Measurements from ENCODE around the gene NENF.

DNA sequence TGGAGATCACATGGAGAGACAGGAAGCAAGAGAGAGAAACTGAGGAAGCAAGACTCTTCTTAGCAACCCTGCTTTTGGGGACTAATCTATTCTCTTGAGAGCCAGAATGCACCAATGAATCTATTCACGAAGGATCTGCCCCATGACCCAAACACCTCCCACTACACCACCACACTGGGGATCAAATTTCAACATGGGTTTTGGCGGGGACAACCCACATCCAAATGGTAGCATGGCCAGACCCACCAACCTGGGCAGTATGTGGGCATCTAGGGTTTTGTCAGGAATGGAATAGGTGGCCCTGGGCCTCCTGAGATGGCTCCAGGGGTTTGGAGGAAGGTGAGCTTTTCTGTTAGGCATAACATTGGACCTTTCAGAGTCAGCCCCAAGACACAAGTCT, 33.7 kb downstream of the NENF start:
- TF ChIP-seq, protein P1, sequence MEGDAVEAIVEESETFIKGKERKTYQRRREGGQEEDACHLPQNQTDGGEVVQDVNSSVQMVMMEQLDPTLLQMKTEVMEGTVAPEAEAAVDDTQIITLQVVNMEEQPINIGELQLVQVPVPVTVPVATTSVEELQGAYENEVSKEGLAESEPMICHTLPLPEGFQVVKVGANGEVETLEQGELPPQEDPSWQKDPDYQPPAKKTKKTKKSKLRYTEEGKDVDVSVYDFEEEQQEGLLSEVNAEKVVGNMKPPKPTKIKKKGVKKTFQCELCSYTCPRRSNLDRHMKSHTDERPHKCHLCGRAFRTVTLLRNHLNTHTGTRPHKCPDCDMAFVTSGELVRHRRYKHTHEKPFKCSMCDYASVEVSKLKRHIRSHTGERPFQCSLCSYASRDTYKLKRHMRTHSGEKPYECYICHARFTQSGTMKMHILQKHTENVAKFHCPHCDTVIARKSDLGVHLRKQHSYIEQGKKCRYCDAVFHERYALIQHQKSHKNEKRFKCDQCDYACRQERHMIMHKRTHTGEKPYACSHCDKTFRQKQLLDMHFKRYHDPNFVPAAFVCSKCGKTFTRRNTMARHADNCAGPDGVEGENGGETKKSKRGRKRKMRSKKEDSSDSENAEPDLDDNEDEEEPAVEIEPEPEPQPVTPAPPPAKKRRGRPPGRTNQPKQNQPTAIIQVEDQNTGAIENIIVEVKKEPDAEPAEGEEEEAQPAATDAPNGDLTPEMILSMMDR (IDR thresholded peaks at IDR 0.05) = no peak
- TF ChIP-seq POLR2A (IDR thresholded peaks at IDR 0.05) = no peak
